Activated naive CD4-positive, alpha-beta T cell treated with anti-CD3 and anti-CD28 coated beads, Interleukin-2, amount 10 ng/mL, durations not matched to agents 7 days and 5 days (primary cell): Measurements from ENCODE around the gene STAP2.

Experiments
- CTCF ChIA-PET: fragments of 350-600 bp; sonication (Branson Sonifier 250); formaldehyde crosslinking; loops from one replicate; lab custom pipeline; 2021; ENCODE audit warnings: antibody characterized with exemption; lab: Charles Lee
- DNase-seq: peaks from one replicate; pipeline ENCODE4 v3.0.0-alpha.2; 2020
- H3K27ac Mint-ChIP-seq: one replicate; pipeline ENCODE4 v1.8.0; 2021; ENCODE audit warnings: mild to moderate bottlenecking, moderate library complexity, mixed read lengths
- H3K27me3 Mint-ChIP-seq: one replicate; pipeline ENCODE4 v1.8.0; 2021; ENCODE audit warnings: mild to moderate bottlenecking, mixed read lengths
- H3K36me3 Mint-ChIP-seq: one replicate; pipeline ENCODE4 v1.8.0; 2021; ENCODE audit warnings: mixed read lengths
- H3K4me1 Mint-ChIP-seq: one replicate; pipeline ENCODE4 v1.8.0; 2021; ENCODE audit warnings: mixed read lengths
- H3K4me3 Mint-ChIP-seq: one replicate; pipeline ENCODE4 v1.8.0; 2021; ENCODE audit warnings: mild to moderate bottlenecking, moderate library complexity, mixed read lengths
- H3K9me3 Mint-ChIP-seq: one replicate; pipeline ENCODE4 v1.8.0; 2021; ENCODE audit warnings: mixed read lengths

STAP2 gene, protein sequence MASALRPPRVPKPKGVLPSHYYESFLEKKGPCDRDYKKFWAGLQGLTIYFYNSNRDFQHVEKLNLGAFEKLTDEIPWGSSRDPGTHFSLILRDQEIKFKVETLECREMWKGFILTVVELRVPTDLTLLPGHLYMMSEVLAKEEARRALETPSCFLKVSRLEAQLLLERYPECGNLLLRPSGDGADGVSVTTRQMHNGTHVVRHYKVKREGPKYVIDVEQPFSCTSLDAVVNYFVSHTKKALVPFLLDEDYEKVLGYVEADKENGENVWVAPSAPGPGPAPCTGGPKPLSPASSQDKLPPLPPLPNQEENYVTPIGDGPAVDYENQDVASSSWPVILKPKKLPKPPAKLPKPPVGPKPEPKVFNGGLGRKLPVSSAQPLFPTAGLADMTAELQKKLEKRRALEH

DNA sequence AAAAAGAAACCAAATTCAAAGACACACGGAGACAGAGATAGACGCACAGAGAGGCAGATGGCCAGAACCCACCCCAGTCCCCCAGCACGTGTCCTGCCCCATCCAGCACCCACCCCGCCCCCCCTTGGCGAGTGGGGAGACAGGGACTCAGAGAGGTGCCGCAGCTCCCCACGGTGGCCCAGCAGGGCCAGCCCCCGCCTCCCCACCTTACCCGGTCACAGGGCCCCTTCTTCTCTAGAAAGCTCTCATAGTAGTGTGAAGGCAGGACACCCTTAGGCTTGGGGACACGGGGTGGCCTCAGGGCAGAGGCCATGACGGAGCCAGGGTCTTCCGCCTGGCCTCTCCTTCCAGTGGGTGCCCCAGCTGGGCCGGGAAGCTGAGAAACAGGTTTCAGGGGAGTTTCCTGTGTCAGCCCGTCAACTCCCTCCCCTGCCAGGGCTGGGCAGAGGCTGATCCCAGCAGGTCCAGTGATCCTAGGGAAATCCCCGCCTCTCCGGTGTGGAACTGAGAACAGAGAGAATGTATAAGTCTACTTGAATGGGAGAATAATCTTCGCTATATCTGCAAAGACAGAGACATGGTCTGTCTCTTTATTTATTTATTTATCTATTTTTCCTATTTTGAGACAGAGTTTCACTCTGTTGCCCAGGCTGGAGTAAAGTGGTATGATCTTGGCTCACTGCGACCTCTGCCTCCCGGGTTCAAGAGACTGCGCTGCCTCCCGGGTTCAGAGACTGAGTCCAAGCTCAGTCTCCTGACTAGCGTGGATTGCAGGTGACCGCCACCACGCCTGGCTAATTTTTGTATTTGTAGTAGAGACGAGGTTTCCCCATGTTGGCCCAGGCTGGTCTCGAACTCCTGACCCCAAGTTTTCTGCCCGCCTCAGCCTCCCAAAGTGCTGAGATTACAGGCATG lies at the start of gene STAP2:
TSS of gene STAP2 (minus strand) at position 387 of the 915 bp plus-strand sequence. CDS start at position 313, 74 bp downstream.
- Mint-ChIP-seq H3K36me3 (peaks cover 3% of the 10 kb centered on the region), H3K4me3 (peak within 1 kb of the TSS; percentile 79), H3K9me3 (peaks cover 3% of the 10 kb centered on the region), H3K27ac (peak within 1 kb of the TSS; percentile 87), H3K4me1 (peaks cover 33% of the 10 kb centered on the region), H3K27me3 (no peaks in the 10 kb centered on the region)
- CTCF ChIA-PET: interaction anchor here (1.3 kb wide), 1 partner anchor 14 kb away, joined by 4 read pairs; no protein-coding TSS in a partner anchor
- DNase-seq: peak; percentile 60

DNA sequence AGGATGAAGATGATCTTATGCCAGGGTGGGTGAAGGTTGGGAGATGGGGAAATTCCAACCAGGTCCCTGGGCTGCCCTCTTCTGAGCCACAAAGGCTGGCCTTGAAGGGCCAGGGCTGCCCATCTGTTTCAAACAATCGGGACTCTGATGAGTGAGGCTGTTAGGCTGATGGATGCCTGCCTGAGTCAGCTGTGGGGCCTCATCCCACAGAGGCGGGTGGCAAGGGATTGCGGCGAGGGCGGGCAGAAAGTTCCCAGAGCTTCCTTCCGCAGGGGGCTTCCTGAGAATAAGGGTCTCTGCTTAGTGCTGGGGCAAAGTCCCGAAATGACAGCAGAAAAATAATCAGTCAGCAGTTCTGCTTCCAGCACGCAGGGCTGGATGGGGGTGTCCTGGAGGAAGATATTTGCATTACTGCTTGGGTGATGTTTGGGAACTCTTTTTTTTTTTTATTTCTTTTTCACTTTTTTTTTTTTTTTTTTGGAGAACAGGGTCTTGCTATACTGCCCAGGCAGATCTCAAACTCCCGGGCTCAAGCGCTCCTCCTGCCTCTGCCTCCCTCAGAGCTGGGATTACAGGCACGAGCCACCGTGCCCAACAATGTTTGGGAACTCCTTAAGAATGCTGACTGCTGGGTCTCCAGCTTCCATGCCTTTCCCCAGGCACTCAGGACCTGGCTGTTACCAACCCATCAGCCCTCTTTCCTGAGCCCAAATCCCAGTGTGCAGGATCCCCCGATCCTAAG lies 47.6 kb upstream of the STAP2 start:
- no peaks in the 10 kb centered on the region for H3K27me3 Mint-ChIP-seq
- no peak overlapping the region for H3K4me3 Mint-ChIP-seq
- no peak overlapping the region for H3K27ac Mint-ChIP-seq
- CTCF ChIA-PET: no interaction called here
- peaks cover 37% of the 10 kb centered on the region for H3K36me3 Mint-ChIP-seq
- H3K4me1 Mint-ChIP-seq: peaks cover 46% of the 10 kb centered on the region
- DNase-seq: no peak
- H3K9me3 Mint-ChIP-seq: no peaks in the 10 kb centered on the region

DNA sequence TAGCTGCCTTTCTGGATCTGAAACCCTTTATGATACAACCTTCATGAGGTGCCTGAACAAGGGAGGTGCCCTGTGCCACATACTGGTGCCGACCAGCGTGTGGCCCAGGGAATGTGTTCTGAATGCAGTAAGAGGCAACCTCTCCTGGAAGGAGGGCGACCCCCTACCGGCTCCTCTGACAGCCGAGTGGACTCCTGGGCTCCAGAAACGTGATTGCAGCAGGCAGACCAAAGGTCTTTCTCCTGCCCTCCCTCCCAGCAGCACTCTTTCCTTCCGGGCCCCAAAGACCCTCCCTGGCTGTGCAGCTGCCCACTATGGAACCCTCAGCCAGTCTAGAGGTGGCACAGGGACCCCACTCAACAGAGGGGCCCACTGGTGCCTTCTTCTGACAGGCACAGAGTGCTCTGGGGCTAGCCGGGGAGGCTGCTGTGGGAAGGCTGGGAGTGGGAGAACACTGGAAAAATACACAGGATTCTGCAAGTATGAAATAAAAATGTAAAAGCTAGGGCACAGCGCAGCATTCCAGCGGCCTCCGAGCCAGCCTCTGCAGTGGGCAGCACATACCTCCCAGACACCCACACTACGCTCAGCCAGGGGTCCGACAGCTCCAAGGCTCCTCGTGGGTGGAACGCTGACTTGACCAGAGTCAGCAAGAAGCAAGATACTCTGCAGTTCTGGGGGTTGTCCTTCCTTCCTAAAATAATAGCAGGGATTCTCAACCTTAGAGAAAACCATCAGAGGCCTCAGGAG lies 46.8 kb upstream of the STAP2 start:
- no peak overlapping the region for H3K27ac Mint-ChIP-seq
- no peak overlapping the region for H3K4me3 Mint-ChIP-seq
- no peaks in the 10 kb centered on the region for H3K9me3 Mint-ChIP-seq
- H3K36me3 Mint-ChIP-seq: peaks cover 35% of the 10 kb centered on the region
- no peak for DNase-seq
- CTCF ChIA-PET: no interaction called here
- H3K27me3 Mint-ChIP-seq: no peaks in the 10 kb centered on the region
- peaks cover 46% of the 10 kb centered on the region for H3K4me1 Mint-ChIP-seq

DNA sequence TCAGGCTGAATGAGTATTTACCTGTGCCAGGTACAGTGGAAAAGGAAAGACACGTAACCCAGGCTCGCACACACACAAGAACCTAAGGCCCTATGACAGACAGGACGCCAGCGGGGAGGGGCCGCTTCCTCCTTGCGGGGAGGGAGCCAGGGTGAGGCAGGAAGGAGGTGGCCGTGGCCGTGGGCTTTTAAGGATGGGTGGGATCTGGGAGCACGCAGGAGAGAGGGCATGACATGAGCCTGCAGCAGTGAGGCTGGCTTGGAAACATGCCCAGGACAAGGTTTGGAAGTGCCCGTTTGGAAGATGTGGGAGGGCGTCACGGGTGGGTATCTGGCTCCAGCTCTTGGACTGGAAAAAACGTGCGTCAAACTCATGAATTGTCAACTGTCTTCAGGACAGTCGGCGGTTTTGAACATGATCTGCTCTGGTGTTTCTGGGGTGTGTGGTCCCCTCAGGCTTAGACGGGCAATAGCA lies 41.7 kb upstream of the STAP2 start:
- DNase-seq: peak; percentile 82
- no peaks in the 10 kb centered on the region for H3K9me3 Mint-ChIP-seq
- CTCF ChIA-PET: interaction anchor here (0.9 to 1.4 kb wide), 2 partner anchors 14 to 22 kb away, joined by 4 read pairs; partner anchors contain the start of gene CHAF1A
- H3K4me1 Mint-ChIP-seq: peaks cover 74% of the 10 kb centered on the region
- no peaks in the 10 kb centered on the region for H3K27me3 Mint-ChIP-seq
- peaks cover 45% of the 10 kb centered on the region for H3K36me3 Mint-ChIP-seq
- peak overlapping the region; percentile 78 for H3K4me3 Mint-ChIP-seq
- H3K27ac Mint-ChIP-seq: peak overlapping the region; percentile 94

DNA sequence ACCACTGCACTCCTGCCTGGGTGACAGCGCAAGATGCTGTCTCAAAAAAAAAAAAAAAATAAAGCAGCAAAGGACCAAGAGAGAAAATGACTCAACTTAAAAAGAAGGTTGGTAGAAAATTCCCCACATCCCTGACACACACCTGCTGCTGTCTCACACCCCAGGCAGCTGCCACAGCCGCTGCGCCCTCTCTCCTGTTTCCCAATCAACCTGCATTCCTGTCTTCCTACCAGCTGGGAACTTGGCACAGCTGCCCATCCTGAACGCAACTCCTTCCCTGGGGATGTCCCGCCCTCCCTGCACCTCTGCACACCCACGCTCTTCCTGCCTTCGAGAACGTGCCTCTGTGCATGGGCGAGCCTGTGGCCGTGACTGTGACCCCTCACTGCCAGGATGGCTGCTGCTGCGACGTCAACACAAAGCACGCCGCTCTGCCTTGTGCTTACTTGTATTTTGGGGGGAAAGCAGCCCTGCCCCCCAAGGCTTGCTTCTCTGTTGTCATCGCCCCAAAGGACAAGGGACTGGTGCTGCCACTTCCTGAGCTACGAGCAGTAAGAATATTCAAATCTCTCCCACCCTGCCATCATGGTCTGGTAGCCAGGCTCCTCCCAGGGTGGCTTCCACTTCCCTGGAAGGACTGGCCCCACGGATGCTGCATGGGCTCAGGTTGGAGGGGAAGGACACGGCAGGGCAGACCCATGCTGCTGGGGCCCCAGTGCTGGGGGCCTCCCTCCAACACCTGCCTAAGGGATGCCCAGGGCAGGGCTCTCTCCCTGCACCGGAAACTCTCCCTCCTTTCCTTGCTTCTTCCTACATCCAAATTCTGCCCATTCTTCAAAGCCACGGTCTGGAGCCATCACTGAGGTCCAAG lies 41.0 kb upstream of the STAP2 start:
- CTCF ChIA-PET: interaction anchor here (0.7 to 1.4 kb wide), 2 partner anchors 23 to 27 kb away, joined by 3 to 4 read pairs; partner anchors contain the start of gene CHAF1A
- no peaks in the 10 kb centered on the region for H3K27me3 Mint-ChIP-seq
- peak; percentile 47 for DNase-seq
- peak overlapping the region; percentile 94 for H3K27ac Mint-ChIP-seq
- peaks cover 42% of the 10 kb centered on the region for H3K36me3 Mint-ChIP-seq
- H3K4me3 Mint-ChIP-seq: peak overlapping the region; percentile 78
- H3K4me1 Mint-ChIP-seq: peaks cover 76% of the 10 kb centered on the region
- H3K9me3 Mint-ChIP-seq: no peaks in the 10 kb centered on the region

DNA sequence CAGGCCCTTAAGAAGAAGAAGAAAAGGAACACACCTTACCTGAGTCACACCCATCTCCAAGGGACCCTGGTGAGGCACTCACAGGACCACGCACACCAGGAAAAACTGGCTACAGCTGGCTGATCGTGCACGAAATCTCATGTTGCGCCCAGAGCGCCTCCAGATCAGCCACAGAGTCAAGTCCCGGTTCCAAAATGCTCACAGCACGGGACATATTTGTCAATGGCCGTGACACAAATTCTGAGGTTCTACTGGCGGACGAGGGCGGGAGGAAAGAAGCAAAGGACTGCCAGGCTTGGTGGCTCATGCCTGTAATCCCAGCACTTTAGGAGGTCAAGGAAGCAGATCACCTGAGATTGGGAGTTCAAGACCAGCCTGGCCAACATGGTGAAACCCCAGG lies 40.3 kb upstream of the STAP2 start:
- H3K9me3 Mint-ChIP-seq: no peaks in the 10 kb centered on the region
- DNase-seq: peak; percentile 14
- H3K27me3 Mint-ChIP-seq: no peaks in the 10 kb centered on the region
- H3K4me1 Mint-ChIP-seq: peaks cover 80% of the 10 kb centered on the region
- peaks cover 42% of the 10 kb centered on the region for H3K36me3 Mint-ChIP-seq
- peak overlapping the region; percentile 78 for H3K4me3 Mint-ChIP-seq
- CTCF ChIA-PET: no interaction called here
- H3K27ac Mint-ChIP-seq: peak overlapping the region; percentile 94

DNA sequence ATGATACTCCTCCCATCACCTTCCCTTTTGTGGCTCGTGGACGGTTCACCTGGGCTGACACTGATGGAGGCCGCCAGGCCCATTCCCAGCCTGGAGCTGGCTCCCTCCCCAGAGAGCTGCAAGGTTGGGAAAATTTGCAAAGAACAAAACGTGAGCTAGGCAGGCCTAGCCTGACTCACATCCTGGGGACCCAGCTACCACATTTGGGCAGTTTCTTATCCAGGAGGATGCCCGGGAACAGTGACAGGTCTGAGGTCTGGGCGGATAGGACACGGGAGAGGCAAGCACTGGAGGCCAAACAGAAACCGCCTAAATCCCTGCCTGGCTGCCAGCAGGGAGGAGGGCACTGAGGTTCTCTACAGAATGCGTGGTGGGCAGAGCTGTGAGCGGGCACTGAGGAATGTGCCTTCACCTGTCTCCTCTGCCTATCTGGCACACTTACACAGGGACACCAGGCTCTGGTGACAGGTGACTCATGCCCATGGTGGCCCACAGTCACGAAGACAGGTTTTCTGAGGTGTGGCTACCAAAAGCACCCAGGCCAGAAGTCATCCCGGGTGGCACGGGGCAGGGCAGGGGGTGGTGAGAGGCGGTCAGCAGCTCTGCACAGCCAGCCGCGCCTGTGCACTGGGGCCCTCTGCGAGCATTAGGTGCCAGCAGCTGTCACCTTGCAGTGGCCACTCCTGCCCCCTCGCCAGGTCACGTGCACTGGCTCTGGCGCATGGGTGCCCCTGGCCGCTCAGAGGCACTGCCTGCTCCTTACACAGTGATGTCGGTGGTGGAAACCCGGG lies 38.6 kb upstream of the STAP2 start:
- Mint-ChIP-seq H3K4me3 (peak overlapping the region; percentile 31), H3K27ac (peak overlapping the region; percentile 49), H3K36me3 (peaks cover 40% of the 10 kb centered on the region), H3K9me3 (no peaks in the 10 kb centered on the region), H3K27me3 (no peaks in the 10 kb centered on the region), H3K4me1 (peaks cover 80% of the 10 kb centered on the region)
- CTCF ChIA-PET: no interaction called here
- no peak for DNase-seq

DNA sequence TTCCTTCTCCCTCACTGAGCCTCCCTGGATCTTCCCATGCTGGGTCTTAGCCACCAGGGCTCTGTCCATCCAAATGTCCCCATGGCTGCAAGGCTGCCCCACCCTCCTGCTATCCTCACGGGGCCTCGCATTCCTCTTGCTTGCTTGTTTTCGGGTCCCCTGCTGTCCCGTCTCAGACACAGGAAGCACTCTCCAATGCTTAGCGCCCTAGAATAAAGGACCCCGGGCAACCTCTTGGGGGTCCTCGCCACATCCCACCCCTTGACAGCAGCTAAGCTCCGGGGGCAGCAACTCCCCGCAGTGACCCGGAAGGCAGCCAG lies 38.0 kb upstream of the STAP2 start:
- CTCF ChIA-PET: no interaction called here
- H3K4me3 Mint-ChIP-seq: peak overlapping the region; percentile 31
- H3K27ac Mint-ChIP-seq: peak overlapping the region; percentile 49
- no peaks in the 10 kb centered on the region for H3K9me3 Mint-ChIP-seq
- peaks cover 81% of the 10 kb centered on the region for H3K4me1 Mint-ChIP-seq
- DNase-seq: no peak
- peaks cover 40% of the 10 kb centered on the region for H3K36me3 Mint-ChIP-seq
- H3K27me3 Mint-ChIP-seq: no peaks in the 10 kb centered on the region

DNA sequence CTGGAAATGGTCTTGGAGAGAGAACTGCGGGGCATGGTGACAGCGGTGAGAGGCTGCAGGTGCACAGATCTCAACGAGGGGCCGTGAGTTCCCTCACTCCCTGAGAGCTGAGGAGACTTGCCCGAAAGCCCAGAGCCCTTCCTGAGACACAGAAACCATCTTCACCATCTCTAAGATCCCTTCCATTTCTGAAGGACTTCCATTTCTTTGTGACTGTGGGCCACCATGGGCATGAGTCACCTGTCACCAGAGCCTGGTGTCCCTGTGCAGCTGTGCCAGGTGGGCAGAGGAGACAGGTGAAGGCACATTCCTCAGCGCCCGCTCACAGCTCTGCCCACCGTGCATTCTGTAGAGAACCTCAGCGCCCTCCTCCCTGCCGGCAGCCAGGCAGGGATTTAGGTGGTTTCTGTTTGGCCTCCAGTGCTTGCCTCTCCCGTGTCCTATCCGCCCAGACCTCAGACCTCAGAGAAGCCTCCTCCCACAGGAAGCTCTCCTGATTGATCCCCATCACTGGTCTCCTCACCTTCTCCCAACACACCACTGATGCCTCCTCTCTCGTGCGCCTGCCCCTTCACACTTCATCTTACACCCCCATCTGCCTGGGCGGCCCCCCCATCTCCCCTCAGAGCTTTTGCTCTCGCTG lies 37.5 kb upstream of the STAP2 start:
- CTCF ChIA-PET: no interaction called here
- no peaks in the 10 kb centered on the region for H3K9me3 Mint-ChIP-seq
- peaks cover 41% of the 10 kb centered on the region for H3K36me3 Mint-ChIP-seq
- H3K27ac Mint-ChIP-seq: peak overlapping the region; percentile 67
- H3K4me1 Mint-ChIP-seq: peaks cover 83% of the 10 kb centered on the region
- no peak for DNase-seq
- peak overlapping the region; percentile 31 for H3K4me3 Mint-ChIP-seq
- no peaks in the 10 kb centered on the region for H3K27me3 Mint-ChIP-seq

DNA sequence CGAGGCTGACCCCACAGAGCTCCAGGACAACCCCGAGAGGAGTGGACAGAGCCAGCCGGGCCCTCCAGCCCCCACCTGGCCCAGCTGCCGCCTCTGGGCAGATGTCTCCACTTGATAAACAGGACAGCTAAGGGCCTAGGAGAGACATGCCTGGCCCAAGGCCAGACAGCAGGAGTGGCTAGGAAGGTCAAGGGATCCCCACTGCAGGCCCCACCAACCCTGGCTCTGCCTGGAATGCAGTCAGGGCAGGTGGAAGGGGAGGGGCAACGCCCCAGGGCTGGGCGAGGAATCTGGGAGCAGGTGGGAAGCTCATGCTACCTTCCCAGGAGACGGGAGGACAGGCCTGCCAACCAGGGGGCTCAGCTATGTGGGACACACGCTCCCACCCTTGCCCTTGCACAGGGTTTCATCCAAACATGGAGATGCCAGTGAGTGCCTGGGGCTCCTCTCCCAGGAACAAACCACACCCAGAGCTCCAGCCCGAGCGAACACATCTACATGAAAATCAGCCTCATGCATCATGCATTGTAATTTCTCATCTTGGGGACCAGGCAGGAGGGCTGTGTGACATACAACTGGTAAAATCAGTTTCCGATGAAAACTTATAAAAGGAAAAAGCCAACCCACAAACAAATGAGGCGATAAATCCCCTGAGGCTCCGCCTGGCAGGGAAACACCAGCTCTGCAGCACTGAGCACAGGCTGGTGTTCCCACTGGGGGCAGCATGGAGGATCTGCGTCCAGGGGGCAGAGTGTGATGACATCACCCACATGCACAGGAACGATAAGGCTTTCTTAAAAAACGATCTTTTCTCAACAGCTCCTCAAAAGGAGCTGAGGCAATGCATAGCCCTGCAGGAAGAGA lies 36.8 kb upstream of the STAP2 start:
- Mint-ChIP-seq H3K4me3 (no peak overlapping the region), H3K27ac (peak overlapping the region; percentile 37), H3K36me3 (peaks cover 45% of the 10 kb centered on the region), H3K9me3 (no peaks in the 10 kb centered on the region), H3K4me1 (peaks cover 83% of the 10 kb centered on the region), H3K27me3 (no peaks in the 10 kb centered on the region)
- CTCF ChIA-PET: no interaction called here
- DNase-seq: no peak
